ENCODE measurements around the gene ALOX12. TPM values are rescaled to one million over a fixed set of nuclear protein-coding genes. Genes with fewer than 3 reads are reported as not detected.

The ALOX12 gene
- total RNA-seq, 2 experiments from 2014 or later = not detected

DNA sequence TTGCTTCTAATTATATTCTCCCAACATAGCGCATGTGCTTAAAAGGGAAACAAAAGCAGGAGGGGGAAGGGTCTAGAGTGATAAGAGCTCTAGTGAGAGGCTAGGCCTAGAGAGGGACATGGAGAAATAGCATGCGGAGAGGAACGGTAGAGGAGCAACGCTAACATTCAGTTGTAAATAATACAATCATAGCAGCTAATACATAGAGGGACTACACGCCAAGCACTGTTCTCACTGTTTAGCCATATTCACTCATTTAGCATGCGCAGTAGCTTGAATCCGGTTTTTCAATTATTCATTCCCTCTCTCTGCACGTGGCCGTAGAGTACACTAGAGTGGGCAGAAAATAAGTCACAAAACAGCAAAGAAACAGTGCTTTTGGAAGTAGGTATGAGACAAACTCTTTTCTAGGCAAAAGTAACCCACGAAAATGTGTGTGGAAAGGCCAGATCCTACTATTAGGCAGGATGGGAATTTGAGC, 1.7 kb upstream of the ALOX12 start:
- DNase-seq (no peak), ATAC-seq (ENCODE audit: poor library complexity) (no peak)
- Histone ChIP-seq H3K27me3 (ENCODE audit: control insufficient read depth in 1 of 2, insufficient read depth in 2 of 2, low read length in 2 of 2) (no peaks in the 10 kb centered on the region), H3K4me1 (ENCODE audit: insufficient read depth, low read length) (no peaks in the 10 kb centered on the region), H3K9me3 (ENCODE audit: control insufficient read depth in 1 of 2, insufficient read depth in 1 of 2, low read length in 2 of 2) (no peaks in the 10 kb centered on the region), H3K36me3 (ENCODE audit: insufficient read depth, low read length) (peaks cover 23% of the 10 kb centered on the region), H3K27ac (ENCODE audit: low read depth in 1 of 2, low read length in 2 of 2) (no peak overlapping the region), H3K4me3 (ENCODE audit: low read length) (no peak overlapping the region)
- TF ChIP-seq CTCF (IDR thresholded peaks at IDR 0.05) = no peak
- H3K4me1 Mint-ChIP-seq (ENCODE audit: low read depth) = no peaks in the 10 kb centered on the region
- no peaks in the 10 kb centered on the region for H3K9me3 Mint-ChIP-seq
- ChIA-PET CTCF (interaction anchor here (0.9 to 1.6 kb wide), 2 partner anchors 10 to 52 kb away, joined by 3 read pairs; no protein-coding TSS in a partner anchor), POLR2A (no interaction called here)
- no peaks in the 10 kb centered on the region for H3K27me3 Mint-ChIP-seq
- peak overlapping the region; percentile 60 for H3K27ac Mint-ChIP-seq
- H3K4me3 Mint-ChIP-seq = no peak overlapping the region
- intact Hi-C loops (cut with DNase I, micrococcal nuclease) = no loop called here
- H3K36me3 Mint-ChIP-seq (ENCODE audit: low read depth) = peaks cover 33% of the 10 kb centered on the region

GRCh38 chr17:6994666-6995256, 1.1 kb upstream of the ALOX12 start:
- Histone ChIP-seq H3K27ac (ENCODE audit: low read depth in 1 of 2, low read length in 2 of 2) (no peak overlapping the region), H3K4me3 (ENCODE audit: low read length) (no peak overlapping the region), H3K27me3 (ENCODE audit: control insufficient read depth in 1 of 2, insufficient read depth in 2 of 2, low read length in 2 of 2) (no peaks in the 10 kb centered on the region), H3K9me3 (ENCODE audit: control insufficient read depth in 1 of 2, insufficient read depth in 1 of 2, low read length in 2 of 2) (no peaks in the 10 kb centered on the region), H3K36me3 (ENCODE audit: insufficient read depth, low read length) (peaks cover 29% of the 10 kb centered on the region), H3K4me1 (ENCODE audit: insufficient read depth, low read length) (no peaks in the 10 kb centered on the region)
- ChIA-PET POLR2A (no interaction called here), CTCF (no interaction called here)
- Mint-ChIP-seq H3K4me3 (no peak overlapping the region), H3K36me3 (ENCODE audit: low read depth) (peaks cover 39% of the 10 kb centered on the region), H3K27ac (peak overlapping the region; percentile 60), H3K9me3 (no peaks in the 10 kb centered on the region), H3K27me3 (no peaks in the 10 kb centered on the region), H3K4me1 (ENCODE audit: low read depth) (no peaks in the 10 kb centered on the region)
- TF ChIP-seq CTCF (IDR thresholded peaks at IDR 0.05) = no peak
- ATAC-seq (ENCODE audit: poor library complexity) (no peak), DNase-seq (no peak)
- intact Hi-C loops (cut with DNase I, micrococcal nuclease) = no loop called here

GRCh38 chr17:6996256-6997011, 585 bp downstream of the ALOX12 start:
- POLR2A ChIA-PET = interaction anchor here (0.6 kb wide), 1 partner anchor 134 kb away, joined by 3 read pairs; no protein-coding TSS in a partner anchor
- ATAC-seq (ENCODE audit: poor library complexity) = no peak
- no peak overlapping the region for H3K4me3 ChIP-seq (ENCODE audit: low read length)

More at GRCh38 chr17:6996256-6997011, 585 bp downstream of the ALOX12 start:
- intact Hi-C loops (cut with DNase I, micrococcal nuclease) = no loop called here
- Mint-ChIP-seq H3K4me1 (ENCODE audit: low read depth) (no peaks in the 10 kb centered on the region), H3K27ac (peak overlapping the region; percentile 40), H3K4me3 (no peak overlapping the region), H3K36me3 (ENCODE audit: low read depth) (peaks cover 53% of the 10 kb centered on the region), H3K27me3 (no peaks in the 10 kb centered on the region), H3K9me3 (no peaks in the 10 kb centered on the region)
- no peak for DNase-seq
- Histone ChIP-seq H3K9me3 (ENCODE audit: control insufficient read depth in 1 of 2, insufficient read depth in 1 of 2, low read length in 2 of 2) (no peaks in the 10 kb centered on the region), H3K36me3 (ENCODE audit: insufficient read depth, low read length) (peaks cover 44% of the 10 kb centered on the region), H3K27ac (ENCODE audit: low read depth in 1 of 2, low read length in 2 of 2) (no peak overlapping the region), H3K4me1 (ENCODE audit: insufficient read depth, low read length) (peaks cover 3% of the 10 kb centered on the region), H3K27me3 (ENCODE audit: control insufficient read depth in 1 of 2, insufficient read depth in 2 of 2, low read length in 2 of 2) (no peaks in the 10 kb centered on the region)
- CTCF ChIA-PET = no interaction called here
- TF ChIP-seq CTCF (IDR thresholded peaks at IDR 0.05) = no peak
